Measurements from ENCODE around the gene LINGO4. TPM values are rescaled to one million over a fixed set of nuclear protein-coding genes. Genes with fewer than 3 reads are reported as not detected.

LINGO4 gene
- total RNA-seq, 1 experiment from 2014 or later, result not detected

DNA sequence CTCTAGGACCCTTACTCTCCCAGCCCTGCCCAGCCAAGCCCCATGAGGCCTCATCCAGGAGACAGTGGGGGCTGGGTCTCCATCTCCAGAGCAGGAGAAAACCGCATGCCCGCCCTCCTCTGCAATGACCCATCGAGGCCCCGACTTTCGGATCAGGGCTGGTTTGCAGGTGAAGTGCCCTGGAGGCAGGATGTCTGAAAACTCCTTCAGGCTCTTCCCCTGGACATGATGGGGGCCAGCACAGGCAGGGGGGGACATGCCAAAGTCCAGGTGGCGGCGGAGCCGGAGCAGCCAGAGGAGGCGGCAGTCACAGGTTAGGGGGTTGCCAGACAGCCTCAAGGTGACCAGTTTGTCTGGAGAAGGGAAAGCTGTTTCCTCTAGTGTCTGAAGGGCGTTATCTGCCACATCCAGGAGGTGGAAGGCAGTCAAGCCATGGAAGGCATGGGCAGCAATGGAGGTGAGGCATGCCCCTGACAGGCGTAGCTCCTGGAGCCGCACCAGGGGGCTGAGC is 3.9 kb downstream of the LINGO4 start:
- POLR2A ChIA-PET (ENCODE audit: low non-redundant PET), result no interaction called here
- Histone ChIP-seq H3K4me1 (ENCODE audit: insufficient read depth, low read length, poor library complexity, severe bottlenecking) (no peaks in the 10 kb centered on the region), H3K27me3 (replicated peaks; ENCODE audit: insufficient read depth, low read depth, low read length, poor library complexity) (peaks cover 100% of the 10 kb centered on the region), H3K27ac (ENCODE audit: low read depth, low read length, poor library complexity, severe bottlenecking) (no peak overlapping the region), H3K36me3 (ENCODE audit: insufficient read depth, low read length, poor library complexity, severe bottlenecking) (no peaks in the 10 kb centered on the region), H3K4me3 (ENCODE audit: low read depth, low read length, poor library complexity, severe bottlenecking) (no peak overlapping the region), H3K9me3 (ENCODE audit: low read depth, low read length, poor library complexity, severe bottlenecking) (no peaks in the 10 kb centered on the region)
- DNase-seq (ENCODE audit: low spot score), result no peak
- BruUV-seq (replicated peaks), result no TSS peak
- intact Hi-C loops (cut with micrococcal nuclease; ENCODE audit: unreplicated experiment), result no loop called here
- CTCF ChIA-PET, result no interaction called here
- no peak for TF ChIP-seq EZH2 (IDR thresholded peaks at IDR 0.05; ENCODE audit: borderline replicate concordance, low read depth, low read length, poor library complexity, severe bottlenecking)
- TF ChIP-seq, protein P1, sequence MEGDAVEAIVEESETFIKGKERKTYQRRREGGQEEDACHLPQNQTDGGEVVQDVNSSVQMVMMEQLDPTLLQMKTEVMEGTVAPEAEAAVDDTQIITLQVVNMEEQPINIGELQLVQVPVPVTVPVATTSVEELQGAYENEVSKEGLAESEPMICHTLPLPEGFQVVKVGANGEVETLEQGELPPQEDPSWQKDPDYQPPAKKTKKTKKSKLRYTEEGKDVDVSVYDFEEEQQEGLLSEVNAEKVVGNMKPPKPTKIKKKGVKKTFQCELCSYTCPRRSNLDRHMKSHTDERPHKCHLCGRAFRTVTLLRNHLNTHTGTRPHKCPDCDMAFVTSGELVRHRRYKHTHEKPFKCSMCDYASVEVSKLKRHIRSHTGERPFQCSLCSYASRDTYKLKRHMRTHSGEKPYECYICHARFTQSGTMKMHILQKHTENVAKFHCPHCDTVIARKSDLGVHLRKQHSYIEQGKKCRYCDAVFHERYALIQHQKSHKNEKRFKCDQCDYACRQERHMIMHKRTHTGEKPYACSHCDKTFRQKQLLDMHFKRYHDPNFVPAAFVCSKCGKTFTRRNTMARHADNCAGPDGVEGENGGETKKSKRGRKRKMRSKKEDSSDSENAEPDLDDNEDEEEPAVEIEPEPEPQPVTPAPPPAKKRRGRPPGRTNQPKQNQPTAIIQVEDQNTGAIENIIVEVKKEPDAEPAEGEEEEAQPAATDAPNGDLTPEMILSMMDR (conservative IDR thresholded peaks at IDR 0.05; ENCODE audit: low read depth, low read length), result no peak

DNA sequence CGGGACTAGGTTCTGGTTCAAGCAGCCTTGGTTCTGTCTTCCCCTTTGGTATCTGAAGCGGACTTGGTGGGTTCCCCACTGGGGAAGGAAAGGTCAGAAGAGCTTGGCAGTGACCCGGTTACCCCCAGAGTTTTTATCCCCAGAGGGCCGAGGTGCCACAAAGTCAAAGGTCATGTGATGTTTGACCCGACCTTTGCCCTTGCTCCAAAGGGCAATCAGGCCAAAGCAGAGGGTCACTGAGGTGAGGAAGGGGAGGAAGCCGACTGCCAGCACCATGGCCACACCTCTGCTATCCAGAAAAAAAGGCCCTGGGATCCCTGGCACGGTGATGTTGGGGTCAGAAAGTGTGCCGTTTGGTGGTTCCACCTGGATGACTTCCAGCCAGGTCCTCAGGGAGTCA is 4.4 kb downstream of the LINGO4 start:
- TF ChIP-seq, protein P1 (conservative IDR thresholded peaks at IDR 0.05; ENCODE audit: low read depth, low read length), result no peak
- TF ChIP-seq EZH2 (IDR thresholded peaks at IDR 0.05; ENCODE audit: borderline replicate concordance, low read depth, low read length, poor library complexity, severe bottlenecking), result no peak
- H3K36me3 ChIP-seq (ENCODE audit: insufficient read depth, low read length, poor library complexity, severe bottlenecking), result no peaks in the 10 kb centered on the region
- ChIA-PET CTCF (no interaction called here), POLR2A (ENCODE audit: low non-redundant PET) (no interaction called here)
- no peaks in the 10 kb centered on the region for H3K9me3 ChIP-seq (ENCODE audit: low read depth, low read length, poor library complexity, severe bottlenecking)
- H3K27ac ChIP-seq (ENCODE audit: low read depth, low read length, poor library complexity, severe bottlenecking), result no peak overlapping the region
- intact Hi-C loops (cut with micrococcal nuclease; ENCODE audit: unreplicated experiment), result no loop called here
- BruUV-seq (replicated peaks), result no TSS peak
- H3K27me3 ChIP-seq (replicated peaks; ENCODE audit: insufficient read depth, low read depth, low read length, poor library complexity), result peaks cover 100% of the 10 kb centered on the region
- H3K4me3 ChIP-seq (ENCODE audit: low read depth, low read length, poor library complexity, severe bottlenecking), result no peak overlapping the region
- H3K4me1 ChIP-seq (ENCODE audit: insufficient read depth, low read length, poor library complexity, severe bottlenecking), result no peaks in the 10 kb centered on the region
- no peak for DNase-seq (ENCODE audit: low spot score)

DNA sequence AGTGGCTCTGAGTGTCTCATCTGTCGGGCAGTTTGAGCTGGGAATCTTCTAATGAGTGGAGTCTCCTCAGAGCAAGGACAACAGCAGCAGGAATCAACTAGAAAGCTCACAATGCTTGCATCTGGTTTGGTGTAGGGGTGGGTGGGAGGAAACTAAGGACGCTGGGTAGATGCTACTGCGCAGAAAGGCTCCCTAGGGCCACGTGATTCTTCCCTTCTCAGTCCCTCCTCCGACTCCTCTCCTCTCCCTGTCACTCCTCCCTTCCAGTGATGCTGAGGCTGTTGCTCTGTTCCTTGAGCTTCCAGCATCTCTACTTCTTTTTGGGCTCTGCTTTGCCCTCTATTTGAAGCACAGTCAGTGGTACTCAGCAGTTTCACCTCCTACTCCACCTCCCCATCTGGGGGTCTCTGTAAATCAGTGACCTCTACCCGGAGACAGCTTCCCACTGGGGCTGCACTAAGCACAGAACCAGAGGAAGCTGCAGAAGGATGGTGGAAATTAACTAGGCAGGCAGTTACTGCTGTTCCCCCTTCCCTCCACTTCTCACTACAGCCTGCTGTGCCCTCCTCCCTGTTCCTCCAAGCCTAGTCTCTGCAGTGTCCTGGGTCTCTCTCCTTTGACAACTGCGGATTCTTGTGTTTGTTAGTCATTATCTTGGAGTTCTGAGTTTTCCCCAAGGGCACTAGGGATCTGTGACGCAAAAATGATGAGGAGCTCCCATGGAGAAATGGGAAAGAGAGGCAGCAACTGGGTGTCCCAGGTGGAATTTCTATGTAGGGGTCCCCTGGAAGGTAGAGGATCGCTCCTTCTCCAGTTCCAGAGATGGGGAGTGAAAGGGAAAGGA is 5.8 kb downstream of the LINGO4 start:
- H3K4me1 ChIP-seq (ENCODE audit: insufficient read depth, low read length, poor library complexity, severe bottlenecking), result no peaks in the 10 kb centered on the region
- no peaks in the 10 kb centered on the region for H3K9me3 ChIP-seq (ENCODE audit: low read depth, low read length, poor library complexity, severe bottlenecking)
- ChIA-PET CTCF (no interaction called here), POLR2A (ENCODE audit: low non-redundant PET) (no interaction called here)
- no peak overlapping the region for H3K4me3 ChIP-seq (ENCODE audit: low read depth, low read length, poor library complexity, severe bottlenecking)
- H3K27ac ChIP-seq (ENCODE audit: low read depth, low read length, poor library complexity, severe bottlenecking), result no peak overlapping the region
- intact Hi-C loops (cut with micrococcal nuclease; ENCODE audit: unreplicated experiment), result no loop called here
- peaks cover 91% of the 10 kb centered on the region for H3K27me3 ChIP-seq (replicated peaks; ENCODE audit: insufficient read depth, low read depth, low read length, poor library complexity)
- no peak for DNase-seq (ENCODE audit: low spot score)
- TF ChIP-seq, protein P1 (conservative IDR thresholded peaks at IDR 0.05; ENCODE audit: low read depth, low read length), result no peak
- no peak for TF ChIP-seq EZH2 (IDR thresholded peaks at IDR 0.05; ENCODE audit: borderline replicate concordance, low read depth, low read length, poor library complexity, severe bottlenecking)
- no peaks in the 10 kb centered on the region for H3K36me3 ChIP-seq (ENCODE audit: insufficient read depth, low read length, poor library complexity, severe bottlenecking)
- BruUV-seq (replicated peaks), result no TSS peak
